GM12872 (cell line): Measurements from ENCODE around the gene IMMP2L.

Experiments used
- TF ChIP-seq, protein P1 (sequence below): IDR thresholded peaks from 3 replicates; pipeline ENCODE4 v1.5.1; 2011; ENCODE audit warnings: low read depth, mild to moderate bottlenecking, low read length, moderate library complexity; ENCODE audit not compliant: insufficient read depth

IMMP2L gene

DNA sequence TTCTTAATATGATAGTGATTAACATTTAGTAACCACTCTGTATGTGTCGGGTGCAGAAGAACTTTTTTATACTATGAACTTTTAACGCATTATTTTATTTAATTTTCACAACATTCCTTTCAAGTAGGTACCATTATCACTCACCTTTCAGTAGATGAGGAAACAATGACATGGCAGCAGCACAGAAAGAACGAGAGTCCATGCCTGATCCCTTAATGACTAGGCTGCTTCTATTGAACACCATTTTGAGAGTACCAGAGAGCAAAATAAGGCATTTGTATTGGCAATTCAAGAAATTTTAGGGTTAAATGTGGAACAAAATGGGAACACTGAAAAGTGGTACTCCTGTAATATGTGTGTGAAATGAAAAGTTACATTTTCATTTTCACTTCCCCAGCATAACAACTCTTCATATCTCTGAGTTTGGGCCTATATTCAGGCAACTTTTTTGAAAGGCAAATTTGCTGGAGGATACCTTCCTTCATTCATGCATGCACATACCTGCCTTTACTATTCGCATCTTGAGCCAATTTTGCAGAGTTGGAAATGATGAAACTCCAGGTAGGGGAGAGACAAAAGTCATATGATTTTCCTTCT lies 458.5 kb downstream of the IMMP2L start:
- TF ChIP-seq, protein P1, sequence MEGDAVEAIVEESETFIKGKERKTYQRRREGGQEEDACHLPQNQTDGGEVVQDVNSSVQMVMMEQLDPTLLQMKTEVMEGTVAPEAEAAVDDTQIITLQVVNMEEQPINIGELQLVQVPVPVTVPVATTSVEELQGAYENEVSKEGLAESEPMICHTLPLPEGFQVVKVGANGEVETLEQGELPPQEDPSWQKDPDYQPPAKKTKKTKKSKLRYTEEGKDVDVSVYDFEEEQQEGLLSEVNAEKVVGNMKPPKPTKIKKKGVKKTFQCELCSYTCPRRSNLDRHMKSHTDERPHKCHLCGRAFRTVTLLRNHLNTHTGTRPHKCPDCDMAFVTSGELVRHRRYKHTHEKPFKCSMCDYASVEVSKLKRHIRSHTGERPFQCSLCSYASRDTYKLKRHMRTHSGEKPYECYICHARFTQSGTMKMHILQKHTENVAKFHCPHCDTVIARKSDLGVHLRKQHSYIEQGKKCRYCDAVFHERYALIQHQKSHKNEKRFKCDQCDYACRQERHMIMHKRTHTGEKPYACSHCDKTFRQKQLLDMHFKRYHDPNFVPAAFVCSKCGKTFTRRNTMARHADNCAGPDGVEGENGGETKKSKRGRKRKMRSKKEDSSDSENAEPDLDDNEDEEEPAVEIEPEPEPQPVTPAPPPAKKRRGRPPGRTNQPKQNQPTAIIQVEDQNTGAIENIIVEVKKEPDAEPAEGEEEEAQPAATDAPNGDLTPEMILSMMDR = no peak

DNA sequence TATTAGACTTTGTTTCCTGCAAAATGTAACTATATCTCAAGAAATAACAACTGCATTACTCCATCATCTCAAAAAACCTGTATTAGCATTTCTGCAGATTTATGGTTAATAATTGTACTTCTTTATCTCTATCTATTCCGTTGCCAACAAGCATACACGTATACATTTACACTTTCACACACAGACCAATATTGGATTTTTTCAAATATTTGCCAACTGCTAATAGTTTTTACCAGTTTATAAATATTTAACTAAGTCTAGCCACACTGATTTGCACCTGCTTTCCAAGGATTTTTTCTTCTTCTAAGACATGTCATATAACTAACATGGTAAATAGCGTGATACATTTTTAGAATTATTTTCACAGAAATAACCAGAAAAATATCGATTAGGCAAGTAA lies 459.2 kb downstream of the IMMP2L start:
- TF ChIP-seq, protein P1 = no peak

DNA sequence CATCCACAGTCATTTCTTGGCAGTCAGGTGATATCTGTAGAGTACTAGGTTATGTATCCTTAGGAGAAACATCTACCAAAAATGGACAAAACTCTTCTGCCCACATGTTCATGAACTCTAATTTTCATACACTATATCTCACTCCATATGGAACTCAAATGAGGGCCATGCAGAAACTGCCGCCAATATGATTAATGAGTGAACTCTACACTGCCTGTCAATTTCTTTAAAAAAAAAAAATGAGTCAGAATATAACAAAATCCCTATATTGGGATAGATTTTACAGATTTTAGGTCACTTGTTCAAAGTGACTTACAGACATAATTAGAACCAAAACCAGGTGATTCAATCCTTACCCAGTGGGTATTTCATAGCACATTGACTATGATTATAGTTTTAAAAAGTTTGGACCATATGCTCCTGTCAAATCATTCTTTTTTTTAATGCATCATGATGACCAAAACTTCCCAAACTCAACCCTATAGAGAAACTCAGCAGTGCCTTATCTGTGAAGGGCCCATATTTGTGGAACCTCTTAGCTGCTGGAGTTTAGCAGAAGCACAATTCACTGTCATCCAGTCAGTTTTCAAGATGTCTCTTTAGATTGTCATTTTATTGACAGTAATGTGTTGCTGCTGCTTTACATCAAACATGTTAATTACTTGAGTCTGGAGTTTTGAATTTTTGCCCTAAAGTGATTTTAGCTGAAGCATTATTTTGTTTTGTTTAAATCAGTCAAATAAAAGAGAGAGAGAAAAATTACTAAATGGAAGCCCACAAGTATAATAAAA lies 460.2 kb downstream of the IMMP2L start:
- TF ChIP-seq, protein P1 = no peak

DNA sequence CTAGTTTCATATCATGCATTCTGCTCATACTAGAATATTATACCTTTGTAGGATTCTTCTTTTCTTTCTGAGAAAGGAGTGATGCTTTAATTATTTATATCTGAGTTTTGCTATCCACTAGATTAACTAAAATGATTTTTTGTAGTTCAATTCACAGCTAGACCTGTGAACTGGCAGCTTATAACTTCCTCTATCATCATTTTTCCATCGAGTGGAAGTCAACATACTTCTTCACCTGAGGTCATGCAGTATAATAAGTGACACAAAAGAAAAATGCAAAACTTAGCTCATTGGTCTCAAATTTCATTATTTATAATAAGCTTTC lies 463.4 kb downstream of the IMMP2L start:
- TF ChIP-seq, protein P1 = no peak

DNA sequence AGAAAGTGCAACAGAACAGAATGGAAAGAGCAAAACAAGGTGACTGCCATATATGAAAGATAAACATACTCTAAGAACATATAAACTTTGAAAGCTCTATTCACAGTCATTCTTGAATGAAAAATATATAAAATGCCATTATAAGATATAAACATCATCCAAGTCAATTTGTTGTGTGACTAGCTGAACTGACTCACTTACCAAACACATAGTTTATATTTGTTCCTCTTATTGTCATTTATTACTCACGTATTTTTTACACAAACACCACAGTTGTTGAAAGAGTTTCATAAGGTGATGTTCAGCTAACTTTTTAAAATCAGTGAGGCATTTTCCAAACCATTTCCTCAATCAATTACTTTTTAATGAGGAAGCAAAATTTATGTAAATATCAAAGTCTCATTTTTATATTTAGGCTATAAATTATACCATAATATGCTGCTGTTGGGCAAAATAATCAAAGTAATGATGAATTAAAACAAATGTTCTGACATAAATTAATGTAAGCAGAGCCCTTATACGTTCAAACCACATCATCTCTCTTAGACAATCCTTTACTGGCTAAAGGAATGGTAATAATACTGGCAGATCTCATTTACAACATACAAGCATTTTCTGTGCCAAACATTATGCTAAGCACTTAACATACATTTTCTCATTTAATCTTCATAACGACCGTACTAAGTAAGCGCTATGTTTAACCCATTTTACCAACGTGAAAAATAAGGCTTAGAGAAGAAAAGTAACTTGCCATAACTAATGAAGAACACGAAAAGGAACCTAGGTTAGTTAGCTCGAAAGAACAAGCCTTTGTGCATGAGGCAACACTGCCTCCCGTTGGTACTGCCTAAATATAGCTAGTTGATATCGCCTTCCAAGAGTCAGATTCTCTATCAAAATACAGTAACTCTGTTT lies 464.0 kb downstream of the IMMP2L start:
- TF ChIP-seq, protein P1 = peak; percentile 78

DNA sequence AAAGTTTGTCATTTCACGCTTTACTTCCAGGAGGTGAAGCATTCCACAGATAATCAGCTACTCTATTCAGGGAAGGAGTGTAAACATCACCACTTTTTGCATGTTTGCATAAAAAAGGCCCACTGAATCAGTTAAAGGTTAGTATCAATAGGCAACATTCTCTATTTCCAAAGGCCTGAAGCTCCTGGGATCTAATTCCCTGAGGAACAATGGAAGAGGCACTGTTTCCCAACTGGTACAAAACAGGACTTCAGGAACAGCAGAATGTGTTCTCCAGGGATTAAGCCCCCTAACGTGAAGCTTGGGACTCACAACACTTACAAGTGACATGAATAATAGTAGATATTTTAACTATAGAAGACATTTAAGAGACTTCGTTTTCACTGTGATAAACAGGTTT lies 465.3 kb downstream of the IMMP2L start:
- TF ChIP-seq, protein P1 = no peak

DNA sequence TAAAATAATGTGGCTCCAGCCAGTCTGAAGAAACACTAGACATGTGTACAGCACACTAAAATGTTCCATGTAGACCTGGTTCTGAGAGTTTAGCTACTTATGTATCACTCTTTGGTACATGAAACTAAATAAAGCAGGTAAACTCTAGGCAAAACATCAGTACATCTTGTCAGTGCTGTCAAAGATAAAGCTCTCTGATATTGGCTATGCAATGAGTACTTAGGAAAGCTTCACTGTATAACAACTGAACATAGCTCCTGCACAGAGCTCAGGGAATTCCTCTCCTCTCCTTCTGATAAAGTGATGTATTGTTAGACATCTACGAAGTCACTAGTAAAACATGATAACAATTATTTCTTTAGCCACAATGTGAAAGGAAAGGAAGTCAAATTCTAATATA lies 467.9 kb downstream of the IMMP2L start:
- TF ChIP-seq, protein P1 = no peak
